HepG2 (cell line): Measurements from ENCODE around the gene SHC1. TPM values are rescaled to one million over a fixed set of nuclear protein-coding genes. Genes with fewer than 3 reads are reported as not detected.

Source experiments
- ARNT ChIP-seq: fragments of 450-650 bp; IDR thresholded peaks from 2 replicates; pipeline ENCODE4 v1.6.1; 2017
- ARNT2 ChIP-seq: sonication (generic); formaldehyde crosslinking; IDR thresholded peaks from 2 replicates; pipeline ENCODE4 v1.8.0; 2022; ENCODE audit warnings: mild to moderate bottlenecking, low read depth, missing genetic modification reagents, moderate library complexity
- ATF2 ChIP-seq: sonication (generic); formaldehyde crosslinking; IDR thresholded peaks from 2 replicates; pipeline ENCODE4 v1.4.0; 2020; ENCODE audit warnings: missing genetic modification reagents
- DR1 ChIP-seq: sonication (generic); formaldehyde crosslinking; IDR thresholded peaks from 2 replicates; pipeline ENCODE4 v1.8.0; 2021; ENCODE audit warnings: mild to moderate bottlenecking, missing genetic modification reagents, inconsistent platforms
- HNRNPUL1 ChIP-seq: fragments of 200-400 bp; formaldehyde crosslinking; IDR thresholded peaks from 2 replicates; pipeline ENCODE4 v1.6.1; 2017; ENCODE audit warnings: low read depth, mild to moderate bottlenecking, low read length, moderate library complexity
- MXD4 ChIP-seq: IDR thresholded peaks from 2 replicates; pipeline ENCODE4 v1.6.1; 2016; ENCODE audit warnings: mild to moderate bottlenecking, missing biosample characterization, missing genetic modification reagents
- MZF1 ChIP-seq: sonication (generic); formaldehyde crosslinking; IDR thresholded peaks from 2 replicates; pipeline ENCODE4 v1.8.1; 2023; ENCODE audit warnings: mild to moderate bottlenecking, missing genetic modification reagents, borderline replicate concordance
- NFAT5 ChIP-seq: sonication (generic); formaldehyde crosslinking; IDR thresholded peaks from 2 replicates; pipeline ENCODE4 v1.4.0; 2020; ENCODE audit warnings: missing genetic modification reagents
- RARG ChIP-seq: sonication (generic); formaldehyde crosslinking; IDR thresholded peaks from 2 replicates; pipeline ENCODE4 v1.4.0; 2020; ENCODE audit warnings: low read depth, mild to moderate bottlenecking, missing genetic modification reagents
- RBFOX2 ChIP-seq: fragments of 200-400 bp; formaldehyde crosslinking; IDR thresholded peaks from 2 replicates; pipeline ENCODE4 v1.6.1; 2017; ENCODE audit warnings: low read depth, mild to moderate bottlenecking, low read length
- RXRB ChIP-seq: IDR thresholded peaks from 2 replicates; pipeline ENCODE4 v1.6.1; 2016; ENCODE audit warnings: borderline replicate concordance, missing genetic modification reagents, missing compliant biosample characterization
- SNAI1 ChIP-seq: sonication (generic); formaldehyde crosslinking; IDR thresholded peaks from 2 replicates; pipeline ENCODE4 v1.5.0; 2020; ENCODE audit warnings: mild to moderate bottlenecking, missing genetic modification reagents, borderline replicate concordance
- TCF7 ChIP-seq: sonication (generic); IDR thresholded peaks from 2 replicates; pipeline ENCODE4 v1.6.1; 2016; ENCODE audit warnings: antibody characterized with exemption, low read depth
- YEATS4 ChIP-seq: sonication (generic); formaldehyde crosslinking; IDR thresholded peaks from 2 replicates; pipeline ENCODE4 v1.4.0; 2020; ENCODE audit warnings: missing genetic modification reagents, borderline replicate concordance
- ZKSCAN8 ChIP-seq: IDR thresholded peaks from 2 replicates; pipeline ENCODE4 v1.6.1; 2016; ENCODE audit warnings: borderline replicate concordance, missing genetic modification reagents, missing compliant biosample characterization
- ZNF205 ChIP-seq: IDR thresholded peaks from 2 replicates; pipeline ENCODE4 v1.6.1; 2018; ENCODE audit warnings: missing biosample characterization, missing genetic modification reagents
- ZNF383 ChIP-seq: sonication (generic); formaldehyde crosslinking; IDR thresholded peaks from 2 replicates; pipeline ENCODE4 v1.4.0; 2020; ENCODE audit warnings: missing genetic modification reagents, mild to moderate bottlenecking, borderline replicate concordance
- ZNF431 ChIP-seq: sonication (generic); formaldehyde crosslinking; IDR thresholded peaks from 2 replicates; pipeline ENCODE4 v1.9.0; 2022; ENCODE audit warnings: missing genetic modification reagents, low read depth, mild to moderate bottlenecking, borderline replicate concordance
- ZNF577 ChIP-seq: sonication (generic); formaldehyde crosslinking; IDR thresholded peaks from 2 replicates; pipeline ENCODE4 v1.4.0; 2020; ENCODE audit warnings: mild to moderate bottlenecking, low read depth, missing genetic modification reagents, borderline replicate concordance
- ZNF605 ChIP-seq: sonication (generic); formaldehyde crosslinking; IDR thresholded peaks from 2 replicates; pipeline ENCODE4 v1.8.0; 2022; ENCODE audit warnings: mild to moderate bottlenecking, missing genetic modification reagents
- ZNF75D ChIP-seq: sonication (generic); formaldehyde crosslinking; IDR thresholded peaks from 2 replicates; pipeline ENCODE4 v1.8.1; 2023; ENCODE audit warnings: missing genetic modification reagents, mild to moderate bottlenecking, borderline replicate concordance
- ZNF775 ChIP-seq: sonication (generic); formaldehyde crosslinking; IDR thresholded peaks from 2 replicates; pipeline ENCODE4 v1.4.0; 2020; ENCODE audit warnings: missing genetic modification reagents, mild to moderate bottlenecking, moderate library complexity, borderline replicate concordance
- ZNF850 ChIP-seq: sonication (generic); formaldehyde crosslinking; conservative IDR thresholded peaks from 2 replicates; pipeline ENCODE4 v1.9.0; 2021; ENCODE audit warnings: mild to moderate bottlenecking, missing genetic modification reagents
- polyA plus RNA-seq, 8 experiments: library from polyadenylated mRNA; depleted of rRNA in 3 of 8; stranded (reverse) in 7 of 8; unstranded in 1 of 8; fragments of >200 nt; fragmentation: Illumina TruSeq in 4 of 8; extraction: Trizol in 4 of 8; gene quantifications; 2 replicates each; pipeline versions ENCODE4 v1.2.1 to v1.2.3, GENCODE V29; 2011 to 2016; ENCODE audit warnings: low read depth in 4 of 8, missing spikeins in 1 of 8, mixed read lengths in 1 of 8; ENCODE audit not compliant: insufficient read depth in 1 of 8
- total RNA-seq, 5 experiments: library from RNA; depleted of rRNA; stranded (reverse); fragments of >200 nt; fragmentation: Illumina TruSeq; extraction: Trizol; gene quantifications; 2 replicates each; pipeline ENCODE4 v1.2.3, GENCODE V29; 2016; ENCODE audit warnings: low read depth in 1 of 5

Gene SHC1
- total and polyA plus RNA-seq, 2 of the 13 experiments (the other 11 are each of a cell fraction or from before 2014, with no cell fraction given): 52.0 to 137 TPM

- peak; percentile 67; the same call in 1 of the 2 replicates for TF ChIP-seq ZKSCAN8 (CRISPR knock-in tag)
- TF ChIP-seq SNAI1 (CRISPR knock-in tag): peak; percentile 89
- no peak for TF ChIP-seq ARNT
- TF ChIP-seq ARNT2 (CRISPR knock-in tag): 0 out of 2 replicates have a peak, but pooled peaks have one; percentile 23
- no peak for TF ChIP-seq ZNF577
- no peak for TF ChIP-seq RARG (CRISPR knock-in tag)
- TF ChIP-seq ATF2: peak; percentile 47
- no peak for TF ChIP-seq NFAT5 (CRISPR knock-in tag)
- TF ChIP-seq YEATS4 (CRISPR knock-in tag): peak; percentile 69; the same call in 1 of the 2 replicates
- peak; percentile 61; the same call in 1 of the 2 replicates for TF ChIP-seq MXD4
- TF ChIP-seq ZNF431 (CRISPR knock-in tag): no peak
- 0 out of 2 replicates have a peak, but pooled peaks have one; percentile 44 for TF ChIP-seq HNRNPUL1
- TF ChIP-seq TCF7: peak; percentile 32; the same call in 1 of the 2 replicates
- TF ChIP-seq MZF1 (CRISPR knock-in tag): no peak
- TF ChIP-seq DR1 (CRISPR knock-in tag): peak; percentile 53; the same call in 1 of the 2 replicates
- TF ChIP-seq ZNF850: no peak
- no peak for TF ChIP-seq ZNF383 (CRISPR knock-in tag)
- TF ChIP-seq ZNF775 (CRISPR knock-in tag): 0 out of 2 replicates have a peak, but pooled peaks have one; percentile 70
- no peak for TF ChIP-seq ZNF75D (CRISPR knock-in tag)
- peak; percentile 88 for TF ChIP-seq RBFOX2
- no peak for TF ChIP-seq ZNF605 (CRISPR knock-in tag)
- peak; percentile 86 for TF ChIP-seq ZNF205
- TF ChIP-seq RXRB (CRISPR knock-in tag): peak; percentile 99
These were observed 30.3 kb upstream of the SHC1 start (continued) for GRCh38 chr1:155000726-155001424.
